ENCODE data around the gene NDFIP1.
"Not testable (repeated sequence)": the region's sequence is repeated elsewhere in the genome, so short reads cannot be mapped to it uniquely, and the experiment has no call there.

NDFIP1 gene, protein sequence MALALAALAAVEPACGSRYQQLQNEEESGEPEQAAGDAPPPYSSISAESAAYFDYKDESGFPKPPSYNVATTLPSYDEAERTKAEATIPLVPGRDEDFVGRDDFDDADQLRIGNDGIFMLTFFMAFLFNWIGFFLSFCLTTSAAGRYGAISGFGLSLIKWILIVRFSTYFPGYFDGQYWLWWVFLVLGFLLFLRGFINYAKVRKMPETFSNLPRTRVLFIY

DNA sequence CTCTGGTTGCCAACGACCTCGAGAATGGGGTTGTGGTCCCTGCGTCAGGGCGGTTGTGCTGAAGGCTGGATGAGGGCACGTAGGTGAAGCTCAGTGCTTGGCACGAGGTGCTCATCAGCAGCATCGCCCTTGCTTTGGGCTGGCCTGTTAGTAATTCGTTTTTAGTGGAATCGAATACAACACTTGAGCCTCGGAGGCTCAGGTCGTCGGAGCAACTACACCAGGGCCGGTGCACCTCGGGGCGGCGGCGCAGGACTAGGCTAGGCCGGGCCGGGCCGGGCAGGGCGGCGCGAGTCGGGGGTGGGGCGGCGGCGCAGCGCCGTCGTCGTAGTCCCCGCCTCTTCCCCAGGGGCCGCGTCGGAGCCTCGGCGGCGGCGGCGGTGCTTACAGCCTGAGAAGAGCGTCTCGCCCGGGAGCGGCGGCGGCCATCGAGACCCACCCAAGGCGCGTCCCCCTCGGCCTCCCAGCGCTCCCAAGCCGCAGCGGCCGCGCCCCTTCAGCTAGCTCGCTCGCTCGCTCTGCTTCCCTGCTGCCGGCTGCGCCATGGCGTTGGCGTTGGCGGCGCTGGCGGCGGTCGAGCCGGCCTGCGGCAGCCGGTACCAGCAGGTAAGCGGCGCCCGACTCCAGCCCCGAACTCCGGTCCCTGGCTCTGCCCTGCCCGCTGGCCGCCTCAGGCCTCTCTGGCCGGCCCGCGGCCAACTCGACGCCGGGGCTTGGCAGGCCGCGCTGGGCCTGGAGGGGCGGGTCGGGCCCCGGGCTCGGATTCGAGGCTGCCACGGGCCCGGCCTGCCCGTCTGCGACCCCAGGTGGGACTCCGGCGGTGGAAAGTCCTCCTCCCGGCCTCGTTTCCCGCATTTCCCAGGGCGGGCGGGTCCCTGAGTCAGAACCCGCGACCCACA, at the start of gene NDFIP1:
TSS of gene NDFIP1 (plus strand) at position 348 of the 899 bp plus-strand sequence. CDS start at position 544, 196 bp downstream.
- no peak for DNase-seq

GRCh38 chr5:142059304-142059940, 49.2 kb upstream of the NDFIP1 start:
- no peak for DNase-seq

GRCh38 chr5:142063376-142063775, 45.2 kb upstream of the NDFIP1 start:
- no peak for DNase-seq

- no peak for DNase-seq
Measured at GRCh38 chr5:142063878-142064331, 44.7 kb upstream of the NDFIP1 start.

- no peak for DNase-seq
Measured at GRCh38 chr5:142065273-142065672, 43.3 kb upstream of the NDFIP1 start.

GRCh38 chr5:142069606-142070399, 38.8 kb upstream of the NDFIP1 start:
- no peak for DNase-seq

GRCh38 chr5:142070734-142071133, 37.8 kb upstream of the NDFIP1 start:
- DNase-seq, result no peak

DNA sequence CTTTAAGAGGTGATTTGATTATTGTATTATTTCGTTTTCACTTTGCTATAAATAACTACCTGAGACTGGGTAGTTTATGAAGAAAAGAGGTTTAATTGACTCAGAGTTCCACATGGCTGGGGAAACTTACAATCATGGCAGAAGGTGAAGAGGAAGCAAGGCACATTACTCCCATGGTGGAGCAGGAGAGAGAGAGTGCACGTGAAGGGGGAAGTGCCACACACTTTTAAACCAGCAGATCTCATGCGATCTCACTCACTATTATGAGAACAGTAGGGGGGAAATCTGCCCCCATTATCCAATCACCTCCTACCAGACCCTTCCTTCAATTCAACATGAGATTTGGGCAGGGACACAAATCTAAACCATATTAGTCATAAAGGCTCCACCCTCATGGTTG, 36.1 kb upstream of the NDFIP1 start:
- DNase-seq, result no peak

- DNase-seq, result no peak
Measured at GRCh38 chr5:142073362-142073988, 35.1 kb upstream of the NDFIP1 start.

DNA sequence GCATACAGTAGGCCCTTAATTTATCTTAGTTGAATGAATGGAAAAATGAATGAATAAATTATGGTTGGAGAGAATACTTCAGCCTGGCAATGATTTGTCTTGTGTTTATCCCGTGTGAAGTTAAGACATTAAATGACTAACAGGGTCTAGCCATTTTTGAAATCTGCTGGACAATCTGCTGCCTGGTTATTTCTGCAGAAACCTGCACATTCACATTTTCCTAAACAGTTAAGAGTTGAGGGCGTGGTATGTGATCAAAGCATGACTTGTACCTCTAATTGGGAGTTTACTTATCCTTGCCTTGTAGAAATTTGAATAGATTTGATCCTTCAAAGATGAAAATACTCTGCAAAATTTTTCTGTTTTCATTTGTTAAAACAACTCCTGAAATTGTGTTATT, 34.6 kb upstream of the NDFIP1 start:
- DNase-seq, result no peak

DNA sequence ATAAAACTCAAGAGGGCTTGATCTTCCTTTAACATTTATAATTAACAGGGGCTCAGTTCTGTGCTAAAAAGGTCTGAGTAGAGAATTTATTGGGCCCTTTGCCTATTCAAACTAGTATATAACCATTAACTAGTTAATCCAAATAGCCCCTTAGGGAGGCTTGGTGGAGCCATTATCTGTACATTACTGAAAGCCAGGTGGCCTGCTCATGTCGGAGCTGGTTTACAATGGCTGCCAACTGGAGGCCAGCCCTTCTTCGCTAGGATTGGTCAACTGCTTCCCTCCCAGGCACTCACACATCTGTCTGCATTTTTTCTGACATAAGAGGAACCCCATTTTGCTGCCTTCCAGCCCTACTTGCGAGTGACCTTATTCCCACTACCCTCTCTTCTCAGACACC, 30.4 kb upstream of the NDFIP1 start:
- DNase-seq, result no peak

GRCh38 chr5:142078706-142079105, 29.9 kb upstream of the NDFIP1 start:
- no peak for DNase-seq

DNA sequence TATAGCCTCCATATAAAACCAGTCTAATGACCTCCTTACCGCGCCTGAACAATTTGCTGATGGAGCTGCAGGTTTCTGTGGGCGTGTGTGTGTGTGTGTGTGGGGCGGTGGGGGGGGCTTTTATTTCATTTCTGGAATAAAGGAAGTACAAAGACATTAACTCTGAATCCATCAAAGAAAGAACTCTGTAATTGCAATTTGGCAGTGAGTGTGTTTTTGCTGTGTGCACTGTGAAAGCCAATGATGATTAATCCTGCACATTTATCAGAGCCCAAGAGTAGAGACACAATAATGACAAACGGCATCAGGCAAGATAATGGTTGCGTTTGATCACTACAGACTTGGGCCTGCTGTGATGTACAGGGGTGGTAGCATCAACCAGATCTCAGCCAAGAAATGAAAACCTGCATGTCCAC, 29.3 kb upstream of the NDFIP1 start:
- DNase-seq, result no peak

GRCh38 chr5:142080248-142080647, 28.3 kb upstream of the NDFIP1 start:
- no peak for DNase-seq

- DNase-seq, result no peak
Measured at GRCh38 chr5:142082182-142082781, 26.3 kb upstream of the NDFIP1 start.

- no peak for DNase-seq
Measured at GRCh38 chr5:142086229-142086628, 22.4 kb upstream of the NDFIP1 start.

- no peak for DNase-seq
Measured at GRCh38 chr5:142086679-142087078, 21.9 kb upstream of the NDFIP1 start.

DNA sequence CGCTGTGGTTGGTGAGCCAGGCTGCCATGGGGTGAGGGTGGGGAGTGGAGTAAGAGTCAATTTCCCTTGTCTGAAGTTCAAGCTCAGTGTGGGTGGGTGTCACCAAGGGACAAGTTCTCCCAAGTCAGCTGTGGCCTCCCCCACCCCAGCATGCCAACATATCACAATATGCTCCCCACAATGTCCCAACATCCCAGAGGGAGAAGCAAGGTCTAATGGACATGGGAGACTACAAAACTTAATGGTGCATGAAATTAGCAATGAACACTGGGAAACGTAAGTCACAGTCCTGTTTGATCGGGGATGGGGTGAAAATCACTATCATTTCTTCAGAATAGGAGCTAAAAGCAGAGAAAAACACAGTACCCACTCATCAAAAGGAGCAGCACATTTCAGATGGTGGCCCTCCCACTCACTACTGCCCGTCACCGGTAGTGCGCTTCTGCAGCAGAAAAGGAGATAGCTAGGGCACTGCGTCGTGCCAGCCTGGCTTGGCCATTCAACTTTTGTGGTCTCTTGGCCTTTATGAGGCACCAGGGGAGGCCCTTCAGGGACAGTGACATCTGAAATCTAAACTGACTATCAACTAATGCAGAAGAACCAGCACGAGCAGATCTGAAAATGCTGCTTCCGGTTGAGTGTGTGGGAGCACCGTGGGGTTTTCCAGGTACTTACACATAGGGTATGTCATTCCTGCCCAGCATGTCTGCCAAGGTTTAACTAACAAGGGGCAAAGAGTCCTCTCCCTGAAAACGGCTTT, 20.5 kb upstream of the NDFIP1 start:
- DNase-seq, result no peak

- not testable (repeated sequence) for DNase-seq
Measured at GRCh38 chr5:142088855-142089479, 19.6 kb upstream of the NDFIP1 start.

DNA sequence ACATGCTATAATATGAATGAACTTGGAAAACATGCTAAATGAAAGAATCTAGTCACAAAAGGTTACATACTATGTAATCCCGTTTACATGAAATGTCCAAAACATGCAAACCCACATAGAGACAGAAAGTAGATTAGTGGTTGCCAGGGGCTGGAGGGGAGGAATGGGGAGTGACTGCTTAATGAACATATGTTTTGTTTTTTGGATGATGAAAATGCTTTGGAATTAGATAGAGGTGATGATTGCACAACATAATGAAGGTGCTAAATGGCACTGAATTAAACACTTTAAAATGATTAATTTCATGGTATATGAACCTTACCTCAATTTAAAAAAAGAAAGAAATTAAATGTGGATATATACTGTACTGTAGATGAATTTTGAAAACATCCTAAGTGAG, 17.6 kb upstream of the NDFIP1 start:
- DNase-seq, result no peak

DNA sequence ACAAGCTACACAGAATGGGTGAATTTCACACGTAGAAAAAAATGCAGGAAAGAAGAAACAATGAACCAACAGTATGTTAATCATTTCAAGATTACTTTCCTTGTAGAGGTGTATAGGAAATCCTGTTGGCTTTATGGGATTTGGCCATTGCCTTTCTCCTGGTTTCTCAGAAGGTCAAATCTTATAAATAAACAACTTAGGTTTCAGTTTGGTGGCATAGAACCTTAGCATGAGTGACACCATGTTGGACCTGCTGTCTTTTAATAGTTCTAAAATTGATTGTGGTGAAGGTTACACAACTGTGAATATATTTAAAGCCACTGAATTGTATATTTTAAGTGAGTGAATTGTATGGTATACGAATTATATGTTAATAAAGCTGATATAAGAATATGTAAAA, 16.7 kb upstream of the NDFIP1 start:
- DNase-seq, result no peak

Measured in KG1 (cell line).